ENCODE results near the gene MANF. TPM values are rescaled to one million over a fixed set of nuclear protein-coding genes. Genes with fewer than 3 reads are reported as not detected.

The MANF gene
- total and polyA plus RNA-seq, 2 of the 13 experiments (the other 11 are each of a cell fraction or from before 2014, with no cell fraction given) = 55.4 to 269 TPM

DNA sequence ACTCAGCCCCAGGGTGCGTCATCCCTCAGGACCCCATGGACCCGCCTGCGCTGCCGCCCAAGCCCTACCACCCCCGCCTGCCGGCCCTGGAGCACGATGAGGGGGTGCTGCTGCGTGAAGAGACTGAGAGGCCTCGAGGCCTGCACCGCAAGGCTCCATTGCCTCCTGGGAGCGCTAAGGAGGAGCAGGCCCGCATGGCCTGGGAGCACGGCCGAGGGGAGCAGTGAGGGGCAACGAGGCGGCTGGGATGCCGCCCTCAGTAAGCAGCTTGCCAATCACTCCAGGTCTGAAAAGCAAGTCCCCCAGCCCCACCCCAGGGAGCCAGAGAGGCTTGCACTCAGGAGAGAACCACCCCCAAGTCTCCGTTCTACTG lies 3.8 kb upstream of the MANF start (continued):
- TF ChIP-seq ZSCAN22 (CRISPR knock-in tag; IDR thresholded peaks at IDR 0.05) (no peak), NCOA1 (CRISPR knock-in tag; IDR thresholded peaks at IDR 0.05) (no peak), ZNF788 (CRISPR knock-in tag; IDR thresholded peaks at IDR 0.05; ENCODE audit: borderline replicate concordance) (no peak), PHF5A (CRISPR knock-in tag; IDR thresholded peaks at IDR 0.05; ENCODE audit: low read depth, unreplicated experiment) (no peak), SRF (IDR thresholded peaks at IDR 0.05; ENCODE audit: low read depth, low read length) (no peak), ZNF556 (CRISPR knock-in tag; IDR thresholded peaks at IDR 0.05; ENCODE audit: borderline replicate concordance) (no peak), KAT2B (IDR thresholded peaks at IDR 0.05; ENCODE audit: borderline replicate concordance, low read depth, low read length) (no peak)
- TF ChIP-seq, protein P1, sequence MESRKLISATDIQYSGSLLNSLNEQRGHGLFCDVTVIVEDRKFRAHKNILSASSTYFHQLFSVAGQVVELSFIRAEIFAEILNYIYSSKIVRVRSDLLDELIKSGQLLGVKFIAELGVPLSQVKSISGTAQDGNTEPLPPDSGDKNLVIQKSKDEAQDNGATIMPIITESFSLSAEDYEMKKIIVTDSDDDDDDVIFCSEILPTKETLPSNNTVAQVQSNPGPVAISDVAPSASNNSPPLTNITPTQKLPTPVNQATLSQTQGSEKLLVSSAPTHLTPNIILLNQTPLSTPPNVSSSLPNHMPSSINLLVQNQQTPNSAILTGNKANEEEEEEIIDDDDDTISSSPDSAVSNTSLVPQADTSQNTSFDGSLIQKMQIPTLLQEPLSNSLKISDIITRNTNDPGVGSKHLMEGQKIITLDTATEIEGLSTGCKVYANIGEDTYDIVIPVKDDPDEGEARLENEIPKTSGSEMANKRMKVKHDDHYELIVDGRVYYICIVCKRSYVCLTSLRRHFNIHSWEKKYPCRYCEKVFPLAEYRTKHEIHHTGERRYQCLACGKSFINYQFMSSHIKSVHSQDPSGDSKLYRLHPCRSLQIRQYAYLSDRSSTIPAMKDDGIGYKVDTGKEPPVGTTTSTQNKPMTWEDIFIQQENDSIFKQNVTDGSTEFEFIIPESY (CRISPR knock-in tag; IDR thresholded peaks at IDR 0.05) = no peak

DNA sequence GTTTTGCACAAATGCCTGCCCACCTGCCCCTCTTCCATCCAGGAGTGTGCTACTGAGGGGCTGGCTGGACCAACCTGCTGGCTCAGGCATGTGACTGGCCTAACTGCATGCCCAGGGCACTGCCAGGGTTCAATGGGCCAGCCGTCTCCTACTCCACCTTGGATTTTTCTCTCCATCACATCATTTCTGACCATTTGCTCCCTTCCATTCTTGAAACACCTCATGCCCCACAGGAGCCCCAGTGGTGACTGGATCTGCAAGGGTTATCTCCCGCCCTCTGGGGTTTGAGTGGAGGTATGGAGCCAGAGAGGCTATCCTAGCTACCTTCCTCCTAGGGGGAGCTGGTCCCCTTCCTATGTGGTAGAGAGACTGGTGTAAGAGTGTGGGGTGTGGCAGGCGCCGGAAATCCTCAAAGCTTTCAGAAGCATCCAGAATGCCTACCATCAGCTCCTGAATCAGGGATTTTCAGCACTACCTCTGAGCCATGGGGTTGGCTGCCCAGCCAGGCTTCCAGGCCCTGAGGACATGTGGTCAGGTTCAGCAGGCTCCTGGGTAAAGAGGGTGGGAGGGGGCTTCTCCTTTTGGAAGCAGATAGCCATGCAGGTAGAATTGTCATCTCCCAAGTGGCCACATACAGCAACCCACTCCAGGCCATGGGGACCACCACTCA lies 2.9 kb upstream of the MANF start:
- Histone ChIP-seq H3K79me2 (ENCODE audit: insufficient read depth, low read length) (peaks cover 29% of the 10 kb centered on the region), H3K9me3 (ENCODE audit: low read length) (no peaks in the 10 kb centered on the region), H3K4me3 (replicated peaks in 1 of 3; ENCODE audit: insufficient read depth in 1 of 3, low read depth in 2 of 3, low read length in 3 of 3) (no peak overlapping the region), H2AFZ (ENCODE audit: low read length) (no peak overlapping the region), H3K27me3 (ENCODE audit: control insufficient read depth in 1 of 2, insufficient read depth in 2 of 2, low read length in 2 of 2) (peaks cover 1 to 25% of the 10 kb centered on the region in 2 experiments; a peak in 3 of 5 replicates), H3K36me3 (replicated peaks in 1 of 2; ENCODE audit: control insufficient read depth in 1 of 2, insufficient read depth in 2 of 2, low read length in 2 of 2) (no peaks in the 10 kb centered on the region), H3K27ac (ENCODE audit: extremely low read length, insufficient read depth, low read length) (no peak overlapping the region), H3K4me2 (ENCODE audit: low read depth, low read length) (no peak overlapping the region), H3K9ac (ENCODE audit: insufficient read depth, low read depth, low read length) (no peak overlapping the region), H3K4me1 (ENCODE audit: insufficient read depth, low read length) (peaks cover 32% of the 10 kb centered on the region), H4K20me1 (ENCODE audit: insufficient read depth, low read length) (peaks cover 8% of the 10 kb centered on the region)
- FAIRE-seq = no peak
- in situ Hi-C loops (cut with HindIII; ENCODE audit: extremely low pct_ligation_motif_present, low pct_unique_long_range_greater_than_20kb) = loop anchor here (5.0 kb wide), 1 partner anchor 810 kb away; no protein-coding TSS in a partner anchor
- BruUV-seq (replicated peaks) = no TSS peak
- ChIA-PET CTCF (ENCODE audit: low intra/inter-chr PET ratio, low total read pairs) (no interaction called here), POLR2A (no interaction called here)
- ATAC-seq = no peak
- no peak for DNase-seq (ENCODE audit: low spot score)
- intact Hi-C loops (cut with micrococcal nuclease; ENCODE audit: unreplicated experiment) = loop anchor here (10.0 kb wide), 1 partner anchor 293 kb away; the partner anchor contains the start of gene TEX264
- 92% methylated on average over 4 of the region's 4 CpGs for WGBS (ENCODE audit: low lambda C conversion rate)
- no peak for TF ChIP-seq KDM5B (CRISPR knock-in tag; IDR thresholded peaks at IDR 0.05; ENCODE audit: borderline replicate concordance)
- TF ChIP-seq KDM2A (CRISPR knock-in tag; IDR thresholded peaks at IDR 0.05; ENCODE audit: borderline replicate concordance, low read depth) = no peak
- TF ChIP-seq, protein P2, sequence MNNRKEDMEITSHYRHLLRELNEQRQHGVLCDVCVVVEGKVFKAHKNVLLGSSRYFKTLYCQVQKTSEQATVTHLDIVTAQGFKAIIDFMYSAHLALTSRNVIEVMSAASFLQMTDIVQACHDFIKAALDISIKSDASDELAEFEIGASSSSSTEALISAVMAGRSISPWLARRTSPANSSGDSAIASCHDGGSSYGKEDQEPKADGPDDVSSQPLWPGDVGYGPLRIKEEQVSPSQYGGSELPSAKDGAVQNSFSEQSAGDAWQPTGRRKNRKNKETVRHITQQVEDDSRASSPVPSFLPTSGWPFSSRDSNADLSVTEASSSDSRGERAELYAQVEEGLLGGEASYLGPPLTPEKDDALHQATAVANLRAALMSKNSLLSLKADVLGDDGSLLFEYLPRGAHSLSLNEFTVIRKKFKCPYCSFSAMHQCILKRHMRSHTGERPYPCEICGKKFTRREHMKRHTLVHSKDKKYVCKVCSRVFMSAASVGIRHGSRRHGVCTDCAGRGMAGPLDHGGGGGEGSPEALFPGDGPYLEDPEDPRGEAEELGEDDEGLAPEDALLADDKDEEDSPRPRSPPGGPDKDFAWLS (CRISPR knock-in tag; IDR thresholded peaks at IDR 0.05; ENCODE audit: borderline replicate concordance) = no peak
- TF ChIP-seq, protein P3, sequence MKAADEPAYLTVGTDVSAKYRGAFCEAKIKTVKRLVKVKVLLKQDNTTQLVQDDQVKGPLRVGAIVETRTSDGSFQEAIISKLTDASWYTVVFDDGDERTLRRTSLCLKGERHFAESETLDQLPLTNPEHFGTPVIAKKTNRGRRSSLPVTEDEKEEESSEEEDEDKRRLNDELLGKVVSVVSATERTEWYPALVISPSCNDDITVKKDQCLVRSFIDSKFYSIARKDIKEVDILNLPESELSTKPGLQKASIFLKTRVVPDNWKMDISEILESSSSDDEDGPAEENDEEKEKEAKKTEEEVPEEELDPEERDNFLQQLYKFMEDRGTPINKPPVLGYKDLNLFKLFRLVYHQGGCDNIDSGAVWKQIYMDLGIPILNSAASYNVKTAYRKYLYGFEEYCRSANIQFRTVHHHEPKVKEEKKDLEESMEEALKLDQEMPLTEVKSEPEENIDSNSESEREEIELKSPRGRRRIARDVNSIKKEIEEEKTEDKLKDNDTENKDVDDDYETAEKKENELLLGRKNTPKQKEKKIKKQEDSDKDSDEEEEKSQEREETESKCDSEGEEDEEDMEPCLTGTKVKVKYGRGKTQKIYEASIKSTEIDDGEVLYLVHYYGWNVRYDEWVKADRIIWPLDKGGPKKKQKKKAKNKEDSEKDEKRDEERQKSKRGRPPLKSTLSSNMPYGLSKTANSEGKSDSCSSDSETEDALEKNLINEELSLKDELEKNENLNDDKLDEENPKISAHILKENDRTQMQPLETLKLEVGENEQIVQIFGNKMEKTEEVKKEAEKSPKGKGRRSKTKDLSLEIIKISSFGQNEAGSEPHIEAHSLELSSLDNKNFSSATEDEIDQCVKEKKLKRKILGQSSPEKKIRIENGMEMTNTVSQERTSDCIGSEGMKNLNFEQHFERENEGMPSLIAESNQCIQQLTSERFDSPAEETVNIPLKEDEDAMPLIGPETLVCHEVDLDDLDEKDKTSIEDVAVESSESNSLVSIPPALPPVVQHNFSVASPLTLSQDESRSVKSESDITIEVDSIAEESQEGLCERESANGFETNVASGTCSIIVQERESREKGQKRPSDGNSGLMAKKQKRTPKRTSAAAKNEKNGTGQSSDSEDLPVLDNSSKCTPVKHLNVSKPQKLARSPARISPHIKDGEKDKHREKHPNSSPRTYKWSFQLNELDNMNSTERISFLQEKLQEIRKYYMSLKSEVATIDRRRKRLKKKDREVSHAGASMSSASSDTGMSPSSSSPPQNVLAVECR (CRISPR knock-in tag; IDR thresholded peaks at IDR 0.05; ENCODE audit: borderline replicate concordance) = no peak
- TF ChIP-seq ZNF720 (CRISPR knock-in tag; IDR thresholded peaks at IDR 0.05) = no peak
- TF ChIP-seq ZNF678 (CRISPR knock-in tag; IDR thresholded peaks at IDR 0.05) = no peak

Measured in HepG2 (cell line).